Tibial artery (tissue), 4 donors: ENCODE measurements around the gene PURB.

Source experiments
- DNase-seq, 2 donors: peaks; one replicate each; pipeline ENCODE4 v3.0.0-alpha.2; 2019
- H3K27ac ChIP-seq, 2 donors: fragments of 200-600 bp; sonication (generic) in 1 of 2; 1 replicate in 1 of 2; 2 replicates in 1 of 2; pipeline ENCODE4 v1.5.1; 2018 to 2019; ENCODE audit warnings: mild to moderate bottlenecking in 1 of 2
- H3K27me3 ChIP-seq, 2 donors: fragments of 200-600 bp; sonication (generic) in 1 of 2; one replicate each; pipeline versions ENCODE4 v1.5.1 to v1.6.0; 2016 to 2019
- H3K36me3 ChIP-seq, 3 donors: fragments of 200-600 bp; sonication (generic) in 2 of 3; one replicate each; pipeline ENCODE4 v1.5.1; 2016 to 2019; ENCODE audit warnings: mild to moderate bottlenecking in 2 of 3
- H3K4me1 ChIP-seq, 4 donors: fragments of 200-600 bp; sonication (generic) in 2 of 4; 1 replicate in 3 of 4; 2 replicates in 1 of 4; pipeline ENCODE4 v1.5.1; 2016 to 2019
- H3K4me3 ChIP-seq, 2 donors: fragments of 200-600 bp; sonication (generic) in 1 of 2; 1 replicate in 1 of 2; 2 replicates in 1 of 2; pipeline ENCODE4 v1.5.1; 2018 to 2019; ENCODE audit warnings: mild to moderate bottlenecking in 2 of 2
- H3K9me3 ChIP-seq, 3 donors: fragments of 200-600 bp; sonication (generic) in 1 of 3; one replicate each; pipeline ENCODE4 v1.5.1; 2016 to 2019
- CTCF ChIP-seq, 2 experiments: fragments of 200-600 bp in 1 of 2; fragments of 450-650 bp in 1 of 2; IDR thresholded peaks; one replicate each; pipeline ENCODE4 v1.5.1; 2017 to 2019; ENCODE audit warnings: antibody characterized with exemption in 2 of 2, mild to moderate bottlenecking in 1 of 2, moderate library complexity in 1 of 2
- intact Hi-C: fragments of 100-400 bp; cut with DNase I; formaldehyde crosslinking; loops from one replicate; pipeline ENCODE4 v1.15.0; 2023; ENCODE audit warnings: low total_unique reads

Gene PURB

GRCh38 chr7:44921607-44922350 lies 36.4 kb upstream of the PURB start:
- Histone ChIP-seq H3K36me3 (no peaks in the 10 kb centered on the region), H3K4me3 (no peak overlapping the region), H3K9me3 (no peaks in the 10 kb centered on the region), H3K4me1 (peaks cover 0 to 5% (median 2%) of the 10 kb centered on the region in 4 donors), H3K27ac (no peak overlapping the region), H3K27me3 (no peaks in the 10 kb centered on the region)
- intact Hi-C loops: loop anchor here (5.0 kb wide), 1 partner anchor 334 kb away; no protein-coding TSS in a partner anchor
- peak; percentile 89 to 94 for DNase-seq
- peak; percentile 72 to 79 for TF ChIP-seq CTCF (IDR thresholded peaks at IDR 0.05)

GRCh38 chr7:44920119-44920518 lies 34.8 kb upstream of the PURB start:
- no peak overlapping the region for H3K27ac ChIP-seq
- intact Hi-C loops: loop anchor here (5.0 kb wide), 1 partner anchor 333 kb away; no protein-coding TSS in a partner anchor
- TF ChIP-seq CTCF (IDR thresholded peaks at IDR 0.05): no peak

GRCh38 chr7:44918029-44918428 lies 32.7 kb upstream of the PURB start:
- no peak for DNase-seq
- Histone ChIP-seq H3K27me3 (no peaks in the 10 kb centered on the region), H3K9me3 (no peaks in the 10 kb centered on the region), H3K4me1 (peaks cover 0 to 6% (median 2%) of the 10 kb centered on the region in 4 donors), H3K4me3 (no peak overlapping the region), H3K36me3 (no peaks in the 10 kb centered on the region), H3K27ac (no peak overlapping the region)
- TF ChIP-seq CTCF (IDR thresholded peaks at IDR 0.05): no peak
- intact Hi-C loops: loop anchor here (2.0 kb wide), 1 partner anchor 61 kb away; no protein-coding TSS in a partner anchor

More at GRCh38 chr7:44920119-44920518, 34.8 kb upstream of the PURB start:
- H3K9me3 ChIP-seq: no peaks in the 10 kb centered on the region
- DNase-seq: no peak
- no peaks in the 10 kb centered on the region for H3K36me3 ChIP-seq
- H3K4me1 ChIP-seq: peaks cover 0 to 5% (median 2%) of the 10 kb centered on the region in 4 donors
- no peak overlapping the region for H3K4me3 ChIP-seq
- no peaks in the 10 kb centered on the region for H3K27me3 ChIP-seq

- no peak for TF ChIP-seq CTCF (IDR thresholded peaks at IDR 0.05)
- H3K4me1 ChIP-seq: peaks cover 0 to 12% (median 2%) of the 10 kb centered on the region in 4 donors
- H3K4me3 ChIP-seq: no peak overlapping the region
- no peaks in the 10 kb centered on the region for H3K9me3 ChIP-seq
- H3K27me3 ChIP-seq: no peaks in the 10 kb centered on the region
- H3K36me3 ChIP-seq: no peaks in the 10 kb centered on the region
- DNase-seq: no peak
- intact Hi-C loops: no loop called here
- H3K27ac ChIP-seq: no peak overlapping the region
Measured at GRCh38 chr7:44917465-44917864, 32.1 kb upstream of the PURB start.

- no peak overlapping the region for H3K4me3 ChIP-seq
- H3K9me3 ChIP-seq: no peaks in the 10 kb centered on the region
- no peaks in the 10 kb centered on the region for H3K36me3 ChIP-seq
- no peak for DNase-seq
- intact Hi-C loops: no loop called here
- TF ChIP-seq CTCF (IDR thresholded peaks at IDR 0.05): no peak
- H3K4me1 ChIP-seq: peaks cover 0 to 12% (median 0%) of the 10 kb centered on the region in 4 donors
- H3K27me3 ChIP-seq: no peaks in the 10 kb centered on the region
- H3K27ac ChIP-seq: no peak overlapping the region
Measured at GRCh38 chr7:44914992-44915607, 29.8 kb upstream of the PURB start.
